Loucy (cell line): Measurements from ENCODE around the gene TIAM2.

Experiments used
- CTCF ChIP-seq: fragments of 200-600 bp; sonication (generic); conservative IDR thresholded peaks from 2 replicates; pipeline ENCODE4 v1.5.1; 2014; ENCODE audit warnings: mild to moderate bottlenecking, antibody characterized with exemption, low read length
- EZH2phosphoT487 ChIP-seq: fragments of 200-600 bp; IDR thresholded peaks from 2 replicates; pipeline ENCODE4 v1.6.1; 2018; ENCODE audit warnings: antibody characterized with exemption, mild to moderate bottlenecking, moderate library complexity, borderline replicate concordance

- TF ChIP-seq CTCF (no peak), EZH2phosphoT487 (no peak)
These were observed 121.4 kb downstream of the TIAM2 start for GRCh38 chr6:155116571-155116910.
